ENCODE measurements around the gene PEA15.

GRCh38 chr1:160177231-160177630, 28.0 kb upstream of the PEA15 start:
- TF ChIP-seq EZH2 (IDR thresholded peaks at IDR 0.05; ENCODE audit: low read length, missing control alignments) (no peak), CTCF (conservative IDR thresholded peaks at IDR 0.05 in 1 of 2, IDR thresholded peaks at IDR 0.05 in 1 of 2; ENCODE audit: low read depth in 1 of 2, low read length in 2 of 2) (no peak)
